RKO (cell line): ENCODE measurements around the gene TDRD15.
"Not testable (repeated sequence)": the region's sequence is repeated elsewhere in the genome, so short reads cannot be mapped to it uniquely, and the experiment has no call there.

Experiments
- DNase-seq: peaks from one replicate; pipeline ENCODE4 v3.0.0-alpha.2; 2016; ENCODE audit warnings: low spot score

TDRD15 gene

GRCh38 chr2:21123473-21124393 lies at the start of gene TDRD15:
TDRD15 (plus strand) TSS chr2:21123968; CDS start chr2:21137468, 13,500 bp downstream.
- no peak for DNase-seq

- no peak for DNase-seq
Measured at GRCh38 chr2:21078296-21078695, 45.5 kb upstream of the TDRD15 start.

- no peak for DNase-seq
Measured at GRCh38 chr2:21083482-21083881, 40.3 kb upstream of the TDRD15 start.

GRCh38 chr2:21084401-21084800 lies 39.4 kb upstream of the TDRD15 start:
- DNase-seq = no peak

GRCh38 chr2:21092308-21092869 lies 31.4 kb upstream of the TDRD15 start:
- DNase-seq = no peak

- no peak for DNase-seq
Measured at GRCh38 chr2:21095178-21095577, 28.6 kb upstream of the TDRD15 start.

GRCh38 chr2:21095714-21096113 lies 28.1 kb upstream of the TDRD15 start:
- no peak for DNase-seq

GRCh38 chr2:21096458-21096857 lies 27.3 kb upstream of the TDRD15 start:
- DNase-seq = no peak

- no peak for DNase-seq
Measured at GRCh38 chr2:21097331-21097730, 26.4 kb upstream of the TDRD15 start.

GRCh38 chr2:21098294-21098693 lies 25.5 kb upstream of the TDRD15 start:
- DNase-seq = no peak

GRCh38 chr2:21099281-21099907 lies 24.4 kb upstream of the TDRD15 start:
- no peak for DNase-seq

- not testable (repeated sequence) for DNase-seq
Measured at GRCh38 chr2:21101514-21102155, 22.1 kb upstream of the TDRD15 start.

GRCh38 chr2:21102356-21102755 lies 21.4 kb upstream of the TDRD15 start:
- no peak for DNase-seq

GRCh38 chr2:21103274-21103891 lies 20.4 kb upstream of the TDRD15 start:
- DNase-seq = no peak

- no peak for DNase-seq
Measured at GRCh38 chr2:21104030-21104660, 19.6 kb upstream of the TDRD15 start.

- no peak for DNase-seq
Measured at GRCh38 chr2:21111012-21111411, 12.8 kb upstream of the TDRD15 start.

- no peak for DNase-seq
Measured at GRCh38 chr2:21117688-21118087, 6.1 kb upstream of the TDRD15 start.

GRCh38 chr2:21118302-21118920 lies 5.4 kb upstream of the TDRD15 start:
- DNase-seq = peak; percentile 60

GRCh38 chr2:21131861-21132260 lies 8.1 kb downstream of the TDRD15 start:
- DNase-seq = no peak

- DNase-seq = no peak
Measured at GRCh38 chr2:21135585-21135984, 11.8 kb downstream of the TDRD15 start.

- DNase-seq = no peak
Measured at GRCh38 chr2:21142149-21142548, 18.4 kb downstream of the TDRD15 start.
